Gastroesophageal sphincter (tissue), 4 donors: ENCODE results near the gene BID. TPM values are rescaled to one million over a fixed set of nuclear protein-coding genes. Genes with fewer than 3 reads are reported as not detected.

Experiments
- ATAC-seq: fragments of 150-250 bp; one replicate; pipeline ENCODE4 v1.9.1; 2016; ENCODE audit warnings: mild to moderate bottlenecking, moderate library complexity
- H3K27ac ChIP-seq, 4 donors: fragments of 200-600 bp; sonication (generic) in 3 of 4; 1 replicate in 3 of 4; 2 replicates in 1 of 4; pipeline ENCODE4 v1.5.1; 2016 to 2019
- H3K27me3 ChIP-seq: fragments of 200-600 bp; sonication (generic); one replicate; pipeline ENCODE4 v1.5.1; 2019
- H3K36me3 ChIP-seq, 2 donors: fragments of 200-600 bp; sonication (generic); one replicate each; pipeline ENCODE4 v1.5.1; 2019; ENCODE audit warnings: control low read depth in 1 of 2
- H3K4me1 ChIP-seq, 3 donors: fragments of 200-600 bp; sonication (generic); 1 replicate in 2 of 3; 2 replicates in 1 of 3; pipeline ENCODE4 v1.5.1; 2016 to 2019; ENCODE audit warnings: control low read depth in 2 of 3
- H3K4me3 ChIP-seq, 2 donors: fragments of 200-600 bp; sonication (generic); one replicate each; pipeline ENCODE4 v1.5.1; 2019; ENCODE audit warnings: mild to moderate bottlenecking in 1 of 2, moderate library complexity in 1 of 2
- H3K9me3 ChIP-seq, 3 donors: fragments of 200-600 bp; sonication (generic); one replicate each; pipeline ENCODE4 v1.5.1; 2017 to 2019; ENCODE audit warnings: control low read depth in 2 of 3
- CTCF ChIP-seq, 4 experiments: fragments of 200-600 bp in 2 of 4; fragments of 450-650 bp in 2 of 4; sonication (generic) in 1 of 4; IDR thresholded peaks; one replicate each; pipeline ENCODE4 v1.5.1; 2017 to 2019; ENCODE audit warnings: antibody characterized with exemption in 4 of 4, mild to moderate bottlenecking in 2 of 4, moderate library complexity in 2 of 4
- EP300 ChIP-seq: sonication (generic); formaldehyde crosslinking; IDR thresholded peaks from one replicate; pipeline ENCODE4 v1.6.1; 2017; ENCODE audit warnings: antibody characterized with exemption, mild to moderate bottlenecking
- POLR2A ChIP-seq, 2 donors: fragments of 450-650 bp; IDR thresholded peaks; one replicate each; pipeline ENCODE4 v1.6.1; 2017; ENCODE audit warnings: antibody characterized with exemption in 2 of 2, mild to moderate bottlenecking in 2 of 2, moderate library complexity in 1 of 2
- POLR2AphosphoS5 ChIP-seq: sonication (generic); formaldehyde crosslinking; IDR thresholded peaks from one replicate; pipeline ENCODE4 v1.6.1; 2017; ENCODE audit warnings: antibody characterized with exemption
- WGBS, 2 donors: methylation state at CpG; one replicate each; pipeline ENCODE4 v1.1.5; 2018; ENCODE audit warnings: low coverage in 1 of 2; 5-methylcytosine and 5-hydroxymethylcytosine counted together
- total RNA-seq, 4 donors: library from RNA; depleted of rRNA; stranded (reverse); fragments of >200 nt; gene quantifications; one replicate each; pipeline ENCODE4 v1.1.0, GENCODE V29; 2016

BID gene
- total RNA-seq, 4 donors from 2014 or later: 5.9 to 34.5 (median 21.4) TPM

DNA sequence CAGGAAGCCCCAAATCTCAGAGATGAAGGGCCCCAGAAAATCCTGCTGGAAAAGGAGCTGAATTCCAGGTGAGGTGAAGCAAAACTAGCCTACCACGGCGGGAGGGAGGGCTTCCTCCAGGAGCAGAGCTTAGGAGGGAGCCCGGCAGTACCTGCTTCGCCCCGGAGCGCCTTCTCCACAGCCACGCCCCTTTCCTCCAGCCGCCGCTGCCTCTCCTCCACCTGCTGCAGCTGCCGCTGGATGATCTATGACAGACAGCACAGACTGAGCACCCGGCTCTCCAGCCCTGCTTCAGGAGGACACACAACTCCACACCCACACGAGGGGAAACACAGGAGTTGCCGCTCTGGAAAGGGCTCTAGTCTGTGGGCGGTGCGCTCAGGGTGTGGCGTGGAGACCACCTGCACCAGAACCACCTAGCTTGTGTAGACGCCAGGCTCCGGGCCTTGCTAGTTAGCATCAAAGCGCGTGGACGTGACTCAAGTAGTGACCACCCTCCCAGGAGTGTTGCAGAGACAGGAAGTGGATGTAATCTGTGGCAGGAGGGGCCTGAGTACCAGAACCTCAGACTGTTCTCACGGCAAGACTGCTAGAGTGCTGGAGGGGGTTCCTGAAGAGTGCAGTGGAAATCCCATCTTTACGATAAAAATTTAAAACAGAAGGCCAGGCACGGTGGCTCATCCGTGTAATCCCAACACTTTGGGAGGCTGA lies 34.6 kb upstream of the BID start:
- Histone ChIP-seq H3K36me3 (peaks cover 0 to 100% of the 10 kb centered on the region in 2 donors), H3K4me3 (no peak overlapping the region), H3K4me1 (no peaks in the 10 kb centered on the region), H3K27me3 (no peaks in the 10 kb centered on the region), H3K27ac (no peak overlapping the region), H3K9me3 (no peaks in the 10 kb centered on the region)
- 60 to 70% methylated on average over 1 to 9 of the region's 25 CpGs for WGBS, 2 donors
- no peak for ATAC-seq
- TF ChIP-seq CTCF (IDR thresholded peaks at IDR 0.05): no peak
- TF ChIP-seq POLR2AphosphoS5: no peak
- no peak for TF ChIP-seq EP300
- no peak for TF ChIP-seq POLR2A (IDR thresholded peaks at IDR 0.05)

- TF ChIP-seq POLR2AphosphoS5 (no peak), CTCF (IDR thresholded peaks at IDR 0.05) (no peak), POLR2A (IDR thresholded peaks at IDR 0.05) (no peak), EP300 (no peak)
- WGBS, 2 donors: 73% methylated on average over 6 of the region's 18 CpGs; no CpG with 5 or more reads in 1 of the 2 donors
- ATAC-seq: no peak
Observed at GRCh38 chr22:17807578-17808410, 33.5 kb upstream of the BID start.

DNA sequence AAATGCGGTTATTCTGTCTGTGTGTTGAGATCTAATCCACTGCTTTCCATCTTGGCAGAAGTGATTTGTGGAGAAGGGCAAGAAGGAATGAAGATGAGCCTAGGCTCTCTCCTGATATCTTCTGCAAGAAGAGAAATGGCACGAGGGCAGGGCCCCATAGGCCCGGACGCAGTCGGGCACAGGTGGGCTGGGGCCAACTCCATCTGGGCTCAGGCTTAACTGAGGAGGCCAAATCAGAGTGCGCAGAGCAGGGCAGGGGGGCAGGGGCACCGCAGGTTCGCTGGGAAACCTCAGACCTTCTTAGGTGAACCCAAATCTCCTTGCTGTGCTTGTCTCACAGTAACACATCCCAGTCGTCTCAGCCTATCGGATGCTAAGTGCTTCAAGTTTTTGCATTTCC lies 32.8 kb upstream of the BID start:
- no peak for ATAC-seq
- no peaks in the 10 kb centered on the region for H3K4me1 ChIP-seq
- TF ChIP-seq POLR2A (IDR thresholded peaks at IDR 0.05) (no peak), POLR2AphosphoS5 (no peak), EP300 (no peak), CTCF (IDR thresholded peaks at IDR 0.05) (no peak)
- no peak overlapping the region for H3K4me3 ChIP-seq
- H3K27ac ChIP-seq: no peak overlapping the region
- H3K36me3 ChIP-seq: peaks cover 0 to 99% of the 10 kb centered on the region in 2 donors
- H3K9me3 ChIP-seq: no peaks in the 10 kb centered on the region
- no peaks in the 10 kb centered on the region for H3K27me3 ChIP-seq
- WGBS, 2 donors: 92% methylated on average over 3 to 4 of the region's 10 CpGs

More at GRCh38 chr22:17807578-17808410, 33.5 kb upstream of the BID start:
- no peak overlapping the region for H3K4me3 ChIP-seq
- no peak overlapping the region for H3K27ac ChIP-seq
- H3K4me1 ChIP-seq: no peaks in the 10 kb centered on the region
- peaks cover 0 to 100% of the 10 kb centered on the region in 2 donors for H3K36me3 ChIP-seq
- no peaks in the 10 kb centered on the region for H3K9me3 ChIP-seq
- H3K27me3 ChIP-seq: no peaks in the 10 kb centered on the region

GRCh38 chr22:17806437-17806836 lies 32.2 kb upstream of the BID start:
- WGBS, 2 donors: 69 to 88% methylated on average over 2 of the region's 2 CpGs
- TF ChIP-seq CTCF (IDR thresholded peaks at IDR 0.05): no peak
- no peak for TF ChIP-seq POLR2AphosphoS5
- no peak for TF ChIP-seq POLR2A (IDR thresholded peaks at IDR 0.05)
- no peak for TF ChIP-seq EP300
- H3K9me3 ChIP-seq: no peaks in the 10 kb centered on the region
- H3K4me1 ChIP-seq: no peaks in the 10 kb centered on the region
- ATAC-seq: no peak
- no peak overlapping the region for H3K4me3 ChIP-seq
- no peak overlapping the region for H3K27ac ChIP-seq
- peaks cover 0 to 92% of the 10 kb centered on the region in 2 donors for H3K36me3 ChIP-seq
- H3K27me3 ChIP-seq: no peaks in the 10 kb centered on the region
